Choroid plexus epithelial cell (primary cell): ENCODE measurements around the gene GPRC5C.

Source experiments
- DNase-seq: peaks from one replicate; pipeline ENCODE4 v3.0.0-alpha.2; 2010; ENCODE audit warnings: low read depth
- H3K4me3 ChIP-seq: 2 replicates; pipeline ENCODE4 v1.5.1; 2011; ENCODE audit warnings: low read depth, mild to moderate bottlenecking, control low read depth, low read length, moderate library complexity
- TF ChIP-seq, protein P1 (sequence below): conservative IDR thresholded peaks from 2 replicates; pipeline ENCODE4 v1.5.1; 2011; ENCODE audit warnings: low read depth, mild to moderate bottlenecking, control low read depth, inconsistent platforms, low read length, moderate library complexity

Gene GPRC5C

DNA sequence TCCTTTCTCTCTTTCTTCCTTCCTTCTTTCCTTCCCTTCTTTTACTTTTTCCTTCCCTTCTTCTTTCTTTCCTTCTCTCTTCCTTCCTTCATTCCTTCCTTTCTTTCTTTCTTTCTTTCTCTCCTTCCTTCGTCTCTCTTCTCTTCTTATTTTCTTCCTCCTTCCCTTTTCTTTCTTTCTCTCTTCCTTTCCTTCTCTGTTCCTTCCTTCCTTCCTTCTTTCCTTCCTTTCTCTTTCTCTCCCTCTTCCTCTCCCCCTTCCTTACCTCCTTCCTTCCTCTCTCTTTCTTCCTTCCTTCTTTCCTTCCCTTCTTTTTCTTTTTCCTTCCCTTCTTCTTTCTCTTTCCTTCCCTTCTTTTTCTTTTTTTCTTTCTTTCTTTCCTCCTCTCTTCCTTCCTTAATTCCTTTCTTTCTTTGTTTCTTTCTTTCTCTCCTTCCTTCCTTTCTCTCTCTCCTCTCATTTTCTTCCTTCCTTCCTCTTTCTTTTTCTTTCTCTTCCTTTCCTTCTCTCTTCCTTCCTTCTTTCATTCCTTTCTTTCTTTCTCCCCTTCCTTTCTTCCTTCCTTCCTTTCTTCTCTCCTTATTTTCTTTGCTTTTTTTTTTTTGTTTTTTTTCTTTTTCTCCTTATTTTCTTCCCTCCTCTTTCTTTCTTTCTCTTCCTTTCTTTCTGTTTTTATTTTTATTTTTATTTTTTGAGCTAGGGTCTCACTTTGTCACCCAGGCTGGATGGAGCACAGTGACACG lies 41.8 kb upstream of the GPRC5C start:
- H3K4me3 ChIP-seq, result no peak overlapping the region
- TF ChIP-seq, protein P1, sequence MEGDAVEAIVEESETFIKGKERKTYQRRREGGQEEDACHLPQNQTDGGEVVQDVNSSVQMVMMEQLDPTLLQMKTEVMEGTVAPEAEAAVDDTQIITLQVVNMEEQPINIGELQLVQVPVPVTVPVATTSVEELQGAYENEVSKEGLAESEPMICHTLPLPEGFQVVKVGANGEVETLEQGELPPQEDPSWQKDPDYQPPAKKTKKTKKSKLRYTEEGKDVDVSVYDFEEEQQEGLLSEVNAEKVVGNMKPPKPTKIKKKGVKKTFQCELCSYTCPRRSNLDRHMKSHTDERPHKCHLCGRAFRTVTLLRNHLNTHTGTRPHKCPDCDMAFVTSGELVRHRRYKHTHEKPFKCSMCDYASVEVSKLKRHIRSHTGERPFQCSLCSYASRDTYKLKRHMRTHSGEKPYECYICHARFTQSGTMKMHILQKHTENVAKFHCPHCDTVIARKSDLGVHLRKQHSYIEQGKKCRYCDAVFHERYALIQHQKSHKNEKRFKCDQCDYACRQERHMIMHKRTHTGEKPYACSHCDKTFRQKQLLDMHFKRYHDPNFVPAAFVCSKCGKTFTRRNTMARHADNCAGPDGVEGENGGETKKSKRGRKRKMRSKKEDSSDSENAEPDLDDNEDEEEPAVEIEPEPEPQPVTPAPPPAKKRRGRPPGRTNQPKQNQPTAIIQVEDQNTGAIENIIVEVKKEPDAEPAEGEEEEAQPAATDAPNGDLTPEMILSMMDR, result no peak
- DNase-seq, result no peak

DNA sequence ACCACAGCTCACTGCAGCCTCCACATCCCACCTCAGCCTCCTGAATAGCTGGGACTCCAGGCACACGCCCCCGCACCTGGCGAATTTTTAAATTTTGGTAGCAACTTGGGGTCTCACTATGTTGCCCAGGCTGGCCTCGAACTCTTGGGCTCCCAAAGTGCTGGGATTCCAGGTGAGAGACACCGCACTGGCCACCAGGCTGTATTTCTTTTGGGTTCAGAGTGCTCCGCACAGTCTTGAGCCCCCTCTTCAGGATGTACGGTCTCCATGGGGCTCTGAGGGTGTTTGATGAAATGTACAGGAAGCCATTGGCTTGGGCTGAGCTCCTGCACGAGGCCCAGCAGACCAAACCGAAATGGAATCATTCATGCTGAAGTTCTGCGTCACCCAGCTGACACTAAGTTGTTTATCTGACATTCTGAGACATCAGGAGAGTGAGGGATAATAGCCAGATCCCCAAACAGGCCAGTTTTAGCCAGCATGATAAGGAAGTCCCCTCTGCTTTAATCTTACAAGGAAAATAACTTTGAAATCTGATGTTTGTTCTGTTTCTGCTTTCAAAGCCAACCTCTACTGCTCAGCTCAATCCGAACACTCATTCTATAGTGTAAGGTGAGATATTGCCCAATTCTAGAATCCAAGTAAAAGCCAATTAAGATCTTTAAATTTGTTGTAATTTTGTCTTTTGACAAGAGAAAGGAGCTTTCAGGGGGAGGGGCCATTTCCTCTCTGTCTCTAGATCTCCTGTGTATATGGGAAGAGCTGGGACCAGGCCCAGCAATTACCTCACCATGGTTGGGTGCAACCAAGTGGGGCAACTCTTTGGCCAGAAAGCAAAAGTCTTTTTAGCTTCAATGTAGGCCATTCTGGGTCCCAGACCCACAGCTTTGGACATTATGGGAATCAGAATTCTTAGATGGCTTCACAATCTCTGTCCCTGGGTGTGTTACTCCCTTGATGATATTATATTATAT lies 40.9 kb upstream of the GPRC5C start:
- TF ChIP-seq, protein P1, result no peak
- H3K4me3 ChIP-seq, result no peak overlapping the region
- no peak for DNase-seq

DNA sequence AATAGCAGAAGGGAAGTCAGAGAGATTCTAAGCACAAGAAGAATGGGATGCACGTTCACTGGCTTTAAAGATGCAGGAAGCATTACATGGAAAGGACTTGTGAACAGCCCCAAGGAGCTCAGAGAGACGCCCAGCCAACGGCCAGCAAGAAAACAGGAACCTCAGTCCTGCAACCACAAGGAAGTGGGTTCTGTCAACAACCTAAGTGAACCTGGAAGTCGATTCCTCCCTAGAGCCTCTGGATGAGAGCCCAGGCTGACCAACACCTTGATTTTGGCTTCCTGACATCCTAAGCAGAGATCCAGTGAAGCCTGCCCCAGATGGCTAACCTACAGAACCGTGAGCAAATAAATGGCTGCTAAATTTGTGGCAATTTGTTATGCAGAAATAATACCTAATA lies 40.1 kb upstream of the GPRC5C start:
- DNase-seq, result no peak
- TF ChIP-seq, protein P1, result no peak
- H3K4me3 ChIP-seq, result no peak overlapping the region

DNA sequence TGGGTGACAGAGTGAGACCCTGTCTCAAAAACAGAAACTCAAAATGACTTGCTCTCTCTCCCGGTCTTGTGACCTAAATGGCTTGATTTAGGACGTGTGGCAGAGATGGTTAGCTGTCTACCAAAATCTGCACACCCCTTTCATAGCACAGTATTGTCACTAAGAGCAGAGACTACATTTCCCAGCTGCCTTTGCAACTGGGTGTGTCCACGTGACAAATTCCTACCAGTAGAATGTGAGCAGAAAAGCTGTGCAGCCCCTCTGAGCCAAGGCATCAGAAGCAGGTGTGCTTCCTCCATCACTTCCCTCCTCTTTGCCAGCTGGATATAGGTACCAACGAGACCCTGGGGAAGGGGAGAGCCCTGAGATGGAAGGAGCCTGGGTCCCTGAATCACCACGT lies 39.0 kb upstream of the GPRC5C start:
- DNase-seq, result no peak
- TF ChIP-seq, protein P1, result no peak
- no peak overlapping the region for H3K4me3 ChIP-seq

DNA sequence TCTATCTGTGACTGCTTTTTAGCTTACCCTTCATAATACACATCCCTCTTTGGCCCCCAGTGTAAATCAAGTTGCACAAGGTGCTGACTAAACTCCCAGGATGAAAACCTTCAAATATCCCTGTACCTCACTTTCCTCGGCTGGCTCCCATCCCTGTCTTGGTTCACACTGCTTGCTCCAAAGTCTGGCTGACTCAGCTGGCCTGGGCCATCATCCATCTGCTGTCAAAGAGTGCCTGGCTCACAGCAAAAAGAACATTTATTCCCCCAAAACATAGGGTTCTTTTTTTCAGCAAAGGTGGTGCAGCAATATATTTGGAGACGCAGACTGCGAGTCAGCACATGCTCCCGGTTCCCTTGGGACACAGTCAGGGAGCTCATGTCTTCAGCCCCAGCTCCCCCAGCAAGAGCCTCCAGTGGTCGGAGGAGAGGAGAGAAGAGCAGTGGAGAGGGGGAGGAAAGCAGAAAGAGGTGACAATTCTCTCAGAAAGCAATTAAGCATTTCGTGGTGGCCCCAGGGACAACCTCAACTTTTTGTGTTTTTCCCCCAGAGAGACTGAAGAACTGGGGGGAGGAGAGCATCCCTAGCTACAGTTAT lies 38.4 kb upstream of the GPRC5C start:
- DNase-seq, result no peak
- TF ChIP-seq, protein P1, result no peak
- H3K4me3 ChIP-seq, result no peak overlapping the region

DNA sequence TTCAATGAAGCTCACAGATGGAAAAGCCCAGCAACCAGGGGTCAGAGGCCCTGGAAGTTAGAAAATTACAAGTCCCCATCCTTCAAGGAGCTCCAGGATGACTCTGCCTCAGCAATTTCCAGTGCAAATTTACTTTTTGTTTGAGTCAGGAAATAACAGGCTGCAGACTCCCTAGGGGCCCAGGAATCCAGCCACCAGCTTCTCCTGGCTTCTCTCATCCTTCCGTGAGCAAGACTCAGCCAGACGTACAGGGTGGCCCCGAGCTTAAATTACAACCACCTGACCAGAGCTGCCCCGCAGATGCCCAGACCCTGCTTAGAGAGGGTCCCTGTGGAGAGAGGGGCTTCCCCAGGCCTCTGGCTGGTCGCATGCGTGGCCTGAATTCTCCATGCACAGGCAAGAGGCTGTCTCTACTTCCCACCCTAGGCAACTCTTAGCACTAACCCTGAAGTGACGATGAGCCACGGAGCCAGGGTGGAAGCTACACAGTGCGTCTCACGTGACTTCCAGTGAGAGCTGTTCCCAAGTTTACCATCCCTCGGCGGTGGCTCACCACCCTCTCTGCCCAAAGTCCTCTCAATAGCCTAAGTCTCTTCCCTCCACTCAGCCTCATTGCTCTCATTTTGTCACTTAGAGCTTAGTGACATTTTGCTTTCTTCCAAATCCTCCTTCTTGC lies 37.5 kb upstream of the GPRC5C start:
- TF ChIP-seq, protein P1, result no peak
- H3K4me3 ChIP-seq, result no peak overlapping the region
- DNase-seq, result no peak
